HEK293T (cell line): Measurements from ENCODE around the gene BLTP1.

Source experiments
- ARNT ChIP-seq: fragments of 450-650 bp; IDR thresholded peaks from 2 replicates; pipeline ENCODE4 v1.6.1; 2017; ENCODE audit warnings: mild to moderate bottlenecking
- BHLHE40 ChIP-seq: fragments of 450-650 bp; IDR thresholded peaks from 2 replicates; pipeline ENCODE4 v1.6.1; 2016; ENCODE audit warnings: mild to moderate bottlenecking, moderate library complexity, borderline replicate concordance
- CTBP1 ChIP-seq: fragments of 450-650 bp; IDR thresholded peaks from 2 replicates; pipeline ENCODE4 v1.6.1; 2016; ENCODE audit warnings: borderline replicate concordance
- FOXA1 ChIP-seq: fragments of 450-650 bp; IDR thresholded peaks from 2 replicates; pipeline ENCODE4 v1.6.1; 2016; ENCODE audit warnings: mild to moderate bottlenecking
- FOXK2 ChIP-seq: fragments of 450-650 bp; IDR thresholded peaks from 2 replicates; pipeline ENCODE4 v1.6.1; 2016; ENCODE audit warnings: mild to moderate bottlenecking
- FOXM1 ChIP-seq: fragments of 450-650 bp; IDR thresholded peaks from 2 replicates; pipeline ENCODE4 v1.6.1; 2017; ENCODE audit warnings: mild to moderate bottlenecking, borderline replicate concordance
- HDGF ChIP-seq: fragments of 450-650 bp; IDR thresholded peaks from 2 replicates; pipeline ENCODE4 v1.6.1; 2017; ENCODE audit warnings: antibody characterized with exemption, borderline replicate concordance
- NFRKB ChIP-seq: fragments of 450-650 bp; IDR thresholded peaks from 2 replicates; pipeline ENCODE4 v1.6.1; 2016; ENCODE audit warnings: mild to moderate bottlenecking, moderate library complexity
- SP1 ChIP-seq: fragments of 450-650 bp; IDR thresholded peaks from 2 replicates; pipeline ENCODE4 v1.6.1; 2017
- SUZ12 ChIP-seq: fragments of 450-650 bp; IDR thresholded peaks from 2 replicates; pipeline ENCODE4 v1.6.1; 2016; ENCODE audit warnings: mild to moderate bottlenecking
- TARDBP ChIP-seq: fragments of 450-650 bp; IDR thresholded peaks from 2 replicates; pipeline ENCODE4 v1.6.1; 2016

DNA sequence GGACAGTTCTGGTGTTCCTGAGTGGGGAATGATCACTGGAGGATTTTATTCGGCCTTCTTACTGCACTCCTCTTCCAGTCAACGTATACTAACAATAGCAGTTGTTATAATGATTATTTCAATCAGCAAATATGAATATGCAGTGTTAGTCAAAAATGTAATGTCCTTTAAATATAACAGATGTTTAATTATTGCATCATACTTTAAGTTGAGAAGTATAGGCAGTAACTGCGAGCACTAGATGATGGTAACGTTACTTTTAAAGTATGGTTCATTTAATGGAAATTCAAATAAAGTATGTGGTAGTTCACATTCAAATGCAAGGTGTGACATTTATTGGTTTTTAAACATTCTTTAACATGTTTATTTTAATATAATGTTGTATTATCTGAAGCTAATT is 5.5 kb upstream of the BLTP1 start:
- TF ChIP-seq BHLHE40 (no peak), TARDBP (no peak), HDGF (no peak), SUZ12 (no peak), NFRKB (no peak), FOXK2 (no peak), FOXM1 (no peak), SP1 (no peak), ARNT (no peak), FOXA1 (no peak), CTBP1 (no peak)
